ENCODE data around the gene ERBB4.

ERBB4 gene

GRCh38 chr2:211367711-211368110 lies 1170.9 kb downstream of the ERBB4 start:
- no peak for DNase-seq (ENCODE audit: low spot score)
- Histone ChIP-seq H3K36me3 (replicated peaks in 1 of 2; ENCODE audit: control insufficient read depth in 2 of 2, insufficient read depth in 2 of 2, low read length in 2 of 2) (no peaks in the 10 kb centered on the region), H3K18ac (ENCODE audit: low read length) (no peak overlapping the region), H3K4me2 (ENCODE audit: insufficient read depth, low read length, poor library complexity, severe bottlenecking) (no peak overlapping the region), H2AFZ (ENCODE audit: low read length) (peak overlapping the region; percentile 57), H2AK5ac (ENCODE audit: low read depth, low read length) (no peak overlapping the region), H3K27ac (replicated peaks; ENCODE audit: low read length) (no peak overlapping the region), H3K79me1 (ENCODE audit: low read depth, low read length) (no peaks in the 10 kb centered on the region), H2BK12ac (ENCODE audit: low read length) (no peak overlapping the region), H2BK120ac (ENCODE audit: low read depth, low read length) (no peak overlapping the region), H3K4ac (ENCODE audit: low read length) (no peak overlapping the region), H3K9ac (ENCODE audit: low read depth, low read length, poor library complexity) (no peak overlapping the region), H3K27me3 (ENCODE audit: control insufficient read depth in 3 of 3, insufficient read depth in 3 of 3, low read depth in 1 of 3, low read length in 3 of 3) (no peaks in the 10 kb centered on the region), H2BK15ac (ENCODE audit: low read length) (no peak overlapping the region), H3K4me3 (ENCODE audit: low read length in 2 of 2) (no peak overlapping the region), H2BK5ac (ENCODE audit: low read length) (no peak overlapping the region), H3K4me1 (ENCODE audit: control insufficient read depth in 2 of 2, insufficient read depth in 1 of 2, low read depth in 1 of 2, low read length in 2 of 2) (peaks cover 0 to 3% of the 10 kb centered on the region in 2 donors), H3K9me3 (replicated peaks in 1 of 2; ENCODE audit: control insufficient read depth in 2 of 2, insufficient read depth in 1 of 2, low read depth in 1 of 2, low read length in 2 of 2) (peaks cover 0 to 4% of the 10 kb centered on the region in 2 donors), H3K23ac (ENCODE audit: low read depth, low read length, poor library complexity) (no peak overlapping the region), H4K8ac (ENCODE audit: low read depth, low read length) (no peak overlapping the region), H3K14ac (ENCODE audit: low read length) (no peak overlapping the region), H4K91ac (ENCODE audit: low read depth, low read length, poor library complexity) (no peak overlapping the region)
- no CpG with 5 or more reads among the region's 4 CpGs for WGBS, 2 donors (ENCODE audit: extremely low coverage in 2 of 2, insufficient read length in 2 of 2, insufficient replicate concordance in 1 of 2)

- no CpG with 5 or more reads among the region's 4 CpGs for WGBS, 2 donors (ENCODE audit: extremely low coverage in 2 of 2, insufficient read length in 2 of 2, insufficient replicate concordance in 1 of 2)
- H2BK5ac ChIP-seq (ENCODE audit: low read length): no peak overlapping the region
- no peak overlapping the region for H3K9ac ChIP-seq (ENCODE audit: low read depth, low read length, poor library complexity)
- no peak for DNase-seq (ENCODE audit: low spot score)
- H3K4me1 ChIP-seq (ENCODE audit: control insufficient read depth in 2 of 2, insufficient read depth in 1 of 2, low read depth in 1 of 2, low read length in 2 of 2): peaks cover 0 to 3% of the 10 kb centered on the region in 2 donors
- H2AK5ac ChIP-seq (ENCODE audit: low read depth, low read length): no peak overlapping the region
- H2AFZ ChIP-seq (ENCODE audit: low read length): peak overlapping the region; percentile 57
- H2BK15ac ChIP-seq (ENCODE audit: low read length): no peak overlapping the region
- H4K91ac ChIP-seq (ENCODE audit: low read depth, low read length, poor library complexity): no peak overlapping the region
- no peak overlapping the region for H3K23ac ChIP-seq (ENCODE audit: low read depth, low read length, poor library complexity)
- H4K8ac ChIP-seq (ENCODE audit: low read depth, low read length): no peak overlapping the region
- no peaks in the 10 kb centered on the region for H3K79me1 ChIP-seq (ENCODE audit: low read depth, low read length)
- no peak overlapping the region for H3K4ac ChIP-seq (ENCODE audit: low read length)
- no peak overlapping the region for H2BK120ac ChIP-seq (ENCODE audit: low read depth, low read length)
- peaks cover 0 to 4% of the 10 kb centered on the region in 2 donors for H3K9me3 ChIP-seq (replicated peaks in 1 of 2; ENCODE audit: control insufficient read depth in 2 of 2, insufficient read depth in 1 of 2, low read depth in 1 of 2, low read length in 2 of 2)
- no peak overlapping the region for H3K14ac ChIP-seq (ENCODE audit: low read length)
- no peak overlapping the region for H3K4me3 ChIP-seq (ENCODE audit: low read length in 2 of 2)
- H3K36me3 ChIP-seq (replicated peaks in 1 of 2; ENCODE audit: control insufficient read depth in 2 of 2, insufficient read depth in 2 of 2, low read length in 2 of 2): no peaks in the 10 kb centered on the region
- no peaks in the 10 kb centered on the region for H3K27me3 ChIP-seq (ENCODE audit: control insufficient read depth in 3 of 3, insufficient read depth in 3 of 3, low read depth in 1 of 3, low read length in 3 of 3)
- no peak overlapping the region for H2BK12ac ChIP-seq (ENCODE audit: low read length)
- H3K4me2 ChIP-seq (ENCODE audit: insufficient read depth, low read length, poor library complexity, severe bottlenecking): no peak overlapping the region
- H3K27ac ChIP-seq (replicated peaks; ENCODE audit: low read length): no peak overlapping the region
- no peak overlapping the region for H3K18ac ChIP-seq (ENCODE audit: low read length)
Measured at GRCh38 chr2:211367293-211367692, 1171.3 kb downstream of the ERBB4 start.

GRCh38 chr2:211364911-211365310 lies 1173.7 kb downstream of the ERBB4 start:
- no peaks in the 10 kb centered on the region for H3K27me3 ChIP-seq (ENCODE audit: control insufficient read depth in 3 of 3, insufficient read depth in 3 of 3, low read depth in 1 of 3, low read length in 3 of 3)
- H4K91ac ChIP-seq (ENCODE audit: low read depth, low read length, poor library complexity): no peak overlapping the region
- no peak overlapping the region for H2BK120ac ChIP-seq (ENCODE audit: low read depth, low read length)
- H2BK15ac ChIP-seq (ENCODE audit: low read length): no peak overlapping the region
- DNase-seq (ENCODE audit: low spot score): no peak
- H3K9ac ChIP-seq (ENCODE audit: low read depth, low read length, poor library complexity): no peak overlapping the region
- H3K4me1 ChIP-seq (ENCODE audit: control insufficient read depth in 2 of 2, insufficient read depth in 1 of 2, low read depth in 1 of 2, low read length in 2 of 2): peaks cover 0 to 3% of the 10 kb centered on the region in 2 donors
- H3K14ac ChIP-seq (ENCODE audit: low read length): no peak overlapping the region
- H2AK5ac ChIP-seq (ENCODE audit: low read depth, low read length): no peak overlapping the region
- H2BK5ac ChIP-seq (ENCODE audit: low read length): no peak overlapping the region
- no peak overlapping the region for H4K8ac ChIP-seq (ENCODE audit: low read depth, low read length)
- H3K79me1 ChIP-seq (ENCODE audit: low read depth, low read length): no peaks in the 10 kb centered on the region
- no peak overlapping the region for H3K18ac ChIP-seq (ENCODE audit: low read length)
- WGBS, 2 donors (ENCODE audit: extremely low coverage in 2 of 2, insufficient read length in 2 of 2, insufficient replicate concordance in 1 of 2): no CpG with 5 or more reads among the region's 1 CpG
- no peak overlapping the region for H3K23ac ChIP-seq (ENCODE audit: low read depth, low read length, poor library complexity)
- peaks cover 0 to 4% of the 10 kb centered on the region in 2 donors for H3K9me3 ChIP-seq (replicated peaks in 1 of 2; ENCODE audit: control insufficient read depth in 2 of 2, insufficient read depth in 1 of 2, low read depth in 1 of 2, low read length in 2 of 2)
- no peak overlapping the region for H3K4me2 ChIP-seq (ENCODE audit: insufficient read depth, low read length, poor library complexity, severe bottlenecking)
- no peak overlapping the region for H2BK12ac ChIP-seq (ENCODE audit: low read length)
- H3K36me3 ChIP-seq (replicated peaks in 1 of 2; ENCODE audit: control insufficient read depth in 2 of 2, insufficient read depth in 2 of 2, low read length in 2 of 2): no peaks in the 10 kb centered on the region
- no peak overlapping the region for H3K4me3 ChIP-seq (ENCODE audit: low read length in 2 of 2)
- H2AFZ ChIP-seq (ENCODE audit: low read length): peak overlapping the region; percentile 55
- no peak overlapping the region for H3K4ac ChIP-seq (ENCODE audit: low read length)
- H3K27ac ChIP-seq (replicated peaks; ENCODE audit: low read length): no peak overlapping the region

DNA sequence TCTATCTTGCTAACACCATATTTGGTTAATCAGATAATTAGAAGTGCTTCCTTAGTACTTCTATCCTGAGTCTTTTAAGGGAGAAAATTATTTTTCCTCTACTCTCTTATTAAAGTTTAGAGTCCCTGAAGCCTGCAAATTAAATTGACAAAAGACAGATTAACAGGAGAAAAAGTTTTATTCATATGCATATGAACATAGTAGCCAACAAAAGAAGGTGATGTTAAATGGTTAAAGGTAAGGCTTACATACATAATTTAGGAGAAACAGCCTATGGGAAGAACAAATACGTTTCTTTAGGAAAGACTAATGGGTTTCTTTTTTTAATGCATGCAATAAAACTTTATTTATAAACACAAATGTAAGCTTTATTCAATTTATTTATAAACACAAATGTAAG lies 1177.2 kb downstream of the ERBB4 start:
- Histone ChIP-seq H4K8ac (ENCODE audit: low read depth, low read length) (no peak overlapping the region), H3K4ac (ENCODE audit: low read length) (no peak overlapping the region), H2BK120ac (ENCODE audit: low read depth, low read length) (no peak overlapping the region), H3K4me3 (ENCODE audit: low read length in 2 of 2) (no peak overlapping the region), H4K91ac (ENCODE audit: low read depth, low read length, poor library complexity) (no peak overlapping the region), H2BK15ac (ENCODE audit: low read length) (no peak overlapping the region), H3K36me3 (replicated peaks in 1 of 2; ENCODE audit: control insufficient read depth in 2 of 2, insufficient read depth in 2 of 2, low read length in 2 of 2) (no peaks in the 10 kb centered on the region), H3K9me3 (replicated peaks in 1 of 2; ENCODE audit: control insufficient read depth in 2 of 2, insufficient read depth in 1 of 2, low read depth in 1 of 2, low read length in 2 of 2) (peaks cover 0 to 4% of the 10 kb centered on the region in 2 donors), H3K23ac (ENCODE audit: low read depth, low read length, poor library complexity) (no peak overlapping the region), H2AK5ac (ENCODE audit: low read depth, low read length) (no peak overlapping the region), H3K4me1 (ENCODE audit: control insufficient read depth in 2 of 2, insufficient read depth in 1 of 2, low read depth in 1 of 2, low read length in 2 of 2) (peaks cover 0 to 5% of the 10 kb centered on the region in 2 donors), H3K27me3 (ENCODE audit: control insufficient read depth in 3 of 3, insufficient read depth in 3 of 3, low read depth in 1 of 3, low read length in 3 of 3) (no peaks in the 10 kb centered on the region), H2AFZ (ENCODE audit: low read length) (no peak overlapping the region), H3K14ac (ENCODE audit: low read length) (no peak overlapping the region), H2BK5ac (ENCODE audit: low read length) (no peak overlapping the region), H3K79me1 (ENCODE audit: low read depth, low read length) (no peaks in the 10 kb centered on the region), H3K4me2 (ENCODE audit: insufficient read depth, low read length, poor library complexity, severe bottlenecking) (no peak overlapping the region), H2BK12ac (ENCODE audit: low read length) (no peak overlapping the region), H3K27ac (replicated peaks; ENCODE audit: low read length) (no peak overlapping the region), H3K18ac (ENCODE audit: low read length) (no peak overlapping the region), H3K9ac (ENCODE audit: low read depth, low read length, poor library complexity) (no peak overlapping the region)
- no peak for DNase-seq (ENCODE audit: low spot score)
- WGBS, 2 donors (ENCODE audit: extremely low coverage in 2 of 2, insufficient read length in 2 of 2, insufficient replicate concordance in 1 of 2): no CpG with 5 or more reads among the region's 1 CpG

Data from neuronal stem cell (in vitro differentiated cells).